Stimulated activated naive CD8-positive, alpha-beta T cell treated with anti-CD3 and anti-CD28 coated beads, Interleukin-15, Interleukin-2, amounts not matched to agents 100 ng/mL and 50 ng/mL, for 24 hours (primary cell): ENCODE data around the gene RGSL1.

Source experiments
- H3K27ac Mint-ChIP-seq: one replicate; pipeline ENCODE4 v1.8.0; 2021; ENCODE audit warnings: mild to moderate bottlenecking, mixed read lengths
- H3K27me3 Mint-ChIP-seq: one replicate; pipeline ENCODE4 v1.8.0; 2021; ENCODE audit warnings: mixed read lengths
- H3K36me3 Mint-ChIP-seq: one replicate; pipeline ENCODE4 v1.8.0; 2021; ENCODE audit warnings: low read depth, mixed read lengths
- H3K4me1 Mint-ChIP-seq: one replicate; pipeline ENCODE4 v1.8.0; 2021; ENCODE audit warnings: low read depth, mixed read lengths
- H3K4me3 Mint-ChIP-seq: one replicate; pipeline ENCODE4 v1.8.0; 2021; ENCODE audit warnings: mild to moderate bottlenecking, mixed read lengths
- H3K9me3 Mint-ChIP-seq: one replicate; pipeline ENCODE4 v1.8.0; 2021; ENCODE audit warnings: mixed read lengths

The RGSL1 gene

DNA sequence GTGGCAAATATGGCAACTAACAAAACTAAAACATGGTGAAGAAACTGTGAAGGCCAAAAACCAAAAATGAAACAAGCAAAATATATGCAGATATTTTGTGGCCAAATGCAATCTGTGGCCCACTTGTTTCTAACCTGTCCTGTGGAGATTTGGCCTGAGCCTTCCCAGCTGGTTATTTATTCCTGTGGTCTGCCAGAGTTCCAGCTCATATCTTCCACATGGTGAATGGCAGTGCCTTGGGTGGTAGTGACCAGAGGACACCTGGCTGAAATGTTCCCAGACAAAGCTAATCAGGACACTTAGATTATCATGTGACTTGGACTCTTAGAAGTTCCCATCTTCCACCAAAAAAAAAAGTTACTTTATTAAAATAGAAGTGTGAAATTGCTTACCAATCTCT, 99.4 kb downstream of the RGSL1 start:
- Mint-ChIP-seq H3K27ac (no peak overlapping the region), H3K27me3 (peaks cover 32% of the 10 kb centered on the region), H3K36me3 (no peaks in the 10 kb centered on the region), H3K4me1 (no peaks in the 10 kb centered on the region), H3K9me3 (no peaks in the 10 kb centered on the region), H3K4me3 (no peak overlapping the region)

DNA sequence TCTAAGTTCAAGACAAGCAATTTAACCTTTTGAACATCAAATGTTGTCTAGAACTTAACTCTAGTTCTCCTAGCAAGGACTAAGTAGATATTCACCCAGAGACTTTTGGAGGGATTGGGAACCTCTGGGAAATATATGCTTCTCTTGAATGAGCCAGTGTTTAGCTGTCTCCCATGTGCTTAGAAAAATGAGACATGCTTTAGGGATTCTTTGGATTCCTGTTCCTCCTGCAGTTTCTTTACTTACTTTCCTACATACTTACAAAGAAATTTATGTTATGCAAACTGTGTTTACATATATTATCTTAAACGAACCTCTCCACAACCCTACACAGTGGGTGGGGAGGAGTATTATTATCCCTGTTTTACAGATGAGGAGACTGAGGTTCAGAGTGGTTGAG, 99.9 kb downstream of the RGSL1 start:
- Mint-ChIP-seq H3K27ac (no peak overlapping the region), H3K9me3 (no peaks in the 10 kb centered on the region), H3K27me3 (peaks cover 27% of the 10 kb centered on the region), H3K4me3 (no peak overlapping the region), H3K4me1 (no peaks in the 10 kb centered on the region), H3K36me3 (no peaks in the 10 kb centered on the region)

- H3K27me3 Mint-ChIP-seq = peaks cover 11% of the 10 kb centered on the region
- no peaks in the 10 kb centered on the region for H3K36me3 Mint-ChIP-seq
- no peaks in the 10 kb centered on the region for H3K4me1 Mint-ChIP-seq
- H3K27ac Mint-ChIP-seq = no peak overlapping the region
- no peak overlapping the region for H3K4me3 Mint-ChIP-seq
- H3K9me3 Mint-ChIP-seq = no peaks in the 10 kb centered on the region
These were observed 102.6 kb downstream of the RGSL1 start for GRCh38 chr1:182552527-182552926.

GRCh38 chr1:182555493-182555892, 105.5 kb downstream of the RGSL1 start:
- Mint-ChIP-seq H3K36me3 (no peaks in the 10 kb centered on the region), H3K9me3 (no peaks in the 10 kb centered on the region), H3K4me1 (no peaks in the 10 kb centered on the region), H3K4me3 (no peak overlapping the region), H3K27me3 (no peaks in the 10 kb centered on the region), H3K27ac (no peak overlapping the region)

DNA sequence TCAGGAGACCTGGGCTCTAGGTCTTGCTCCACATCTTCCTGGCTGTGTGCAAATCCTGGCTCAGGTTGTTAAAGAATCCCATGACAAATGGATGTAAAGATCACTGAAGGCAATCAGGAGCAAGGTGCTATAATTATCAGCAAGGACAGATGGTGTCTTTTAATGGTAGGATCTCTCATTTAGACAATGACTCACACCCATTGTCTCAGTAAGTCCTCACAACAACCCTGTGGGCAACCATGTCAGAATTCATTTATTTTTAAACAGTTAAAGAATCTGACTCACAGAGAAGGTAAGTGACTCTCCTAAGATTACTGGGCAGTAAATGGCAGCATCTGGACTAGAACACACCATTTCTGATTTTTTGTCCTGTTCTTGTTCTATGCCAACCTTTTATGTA, 106.3 kb downstream of the RGSL1 start:
- Mint-ChIP-seq H3K27me3 (no peaks in the 10 kb centered on the region), H3K4me3 (no peak overlapping the region), H3K27ac (no peak overlapping the region), H3K36me3 (no peaks in the 10 kb centered on the region), H3K9me3 (no peaks in the 10 kb centered on the region), H3K4me1 (no peaks in the 10 kb centered on the region)

DNA sequence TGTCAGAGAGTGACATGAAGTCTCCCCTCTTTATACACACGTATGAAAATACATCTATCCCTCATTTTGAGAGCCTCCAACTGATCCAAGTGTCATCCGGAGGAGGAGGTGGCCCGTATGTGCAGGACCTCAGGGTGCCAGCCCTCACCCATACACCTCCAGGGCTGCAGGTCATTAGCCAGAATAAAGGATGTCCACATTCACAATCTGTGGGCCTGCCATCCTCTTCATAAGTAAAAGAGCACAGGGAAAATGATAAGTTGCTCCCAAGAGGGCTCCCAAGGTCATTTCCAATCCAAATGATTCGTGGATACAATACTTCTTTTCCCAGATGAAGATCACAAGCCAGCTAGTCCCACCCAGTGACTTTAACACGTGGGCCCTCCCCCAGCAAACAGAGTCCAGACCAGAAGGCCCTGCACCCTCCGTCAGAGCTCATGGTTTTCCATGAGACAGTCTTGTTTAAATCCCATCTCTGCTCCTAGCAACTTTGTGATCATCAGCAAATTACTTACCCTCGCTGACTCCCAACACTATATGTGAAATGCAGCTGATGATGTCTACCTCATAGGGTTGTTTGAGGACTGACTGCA, 110.5 kb downstream of the RGSL1 start:
- Mint-ChIP-seq H3K36me3 (no peaks in the 10 kb centered on the region), H3K4me3 (no peak overlapping the region), H3K9me3 (no peaks in the 10 kb centered on the region), H3K4me1 (no peaks in the 10 kb centered on the region), H3K27ac (no peak overlapping the region), H3K27me3 (peaks cover 4% of the 10 kb centered on the region)

GRCh38 chr1:182561456-182561855, 111.5 kb downstream of the RGSL1 start:
- Mint-ChIP-seq H3K4me3 (no peak overlapping the region), H3K4me1 (no peaks in the 10 kb centered on the region), H3K27me3 (peaks cover 4% of the 10 kb centered on the region), H3K27ac (no peak overlapping the region), H3K9me3 (no peaks in the 10 kb centered on the region), H3K36me3 (no peaks in the 10 kb centered on the region)

GRCh38 chr1:182563095-182563494, 113.1 kb downstream of the RGSL1 start:
- peaks cover 4% of the 10 kb centered on the region for H3K27me3 Mint-ChIP-seq
- H3K9me3 Mint-ChIP-seq = no peaks in the 10 kb centered on the region
- no peaks in the 10 kb centered on the region for H3K4me1 Mint-ChIP-seq
- no peak overlapping the region for H3K4me3 Mint-ChIP-seq
- H3K36me3 Mint-ChIP-seq = no peaks in the 10 kb centered on the region
- no peak overlapping the region for H3K27ac Mint-ChIP-seq

DNA sequence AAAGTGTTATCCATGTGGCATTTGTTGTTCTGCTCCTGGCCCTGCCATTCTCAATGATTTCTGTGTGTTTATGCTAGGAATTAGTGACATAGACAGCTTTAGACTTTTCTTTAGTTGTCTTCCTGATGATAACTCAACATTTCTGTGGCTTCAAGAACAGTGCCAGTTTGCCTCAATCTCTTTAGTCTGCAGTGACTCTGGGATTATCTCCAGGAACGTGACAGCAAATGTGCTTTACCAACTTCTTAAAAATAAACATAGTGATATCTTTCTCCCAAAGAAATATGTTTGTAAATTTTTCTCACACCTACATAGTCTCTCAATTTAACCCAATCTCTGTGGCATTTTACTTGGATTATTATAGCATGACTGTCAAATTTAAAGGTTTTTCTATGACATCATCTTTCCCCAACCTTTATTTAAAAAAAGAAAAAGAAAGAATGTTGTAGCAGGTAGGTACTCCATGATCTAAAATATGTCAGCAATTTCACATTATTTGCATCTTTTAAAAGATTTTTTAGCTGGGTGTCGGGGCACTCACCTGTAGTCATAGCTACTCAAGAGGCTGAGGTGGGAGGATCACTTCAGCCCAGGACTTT, 114.6 kb downstream of the RGSL1 start:
- peaks cover 4% of the 10 kb centered on the region for H3K27me3 Mint-ChIP-seq
- no peak overlapping the region for H3K4me3 Mint-ChIP-seq
- no peak overlapping the region for H3K27ac Mint-ChIP-seq
- no peaks in the 10 kb centered on the region for H3K9me3 Mint-ChIP-seq
- H3K4me1 Mint-ChIP-seq = no peaks in the 10 kb centered on the region
- H3K36me3 Mint-ChIP-seq = no peaks in the 10 kb centered on the region

GRCh38 chr1:182565537-182565936, 115.6 kb downstream of the RGSL1 start:
- Mint-ChIP-seq H3K36me3 (no peaks in the 10 kb centered on the region), H3K4me3 (no peak overlapping the region), H3K27ac (no peak overlapping the region), H3K4me1 (no peaks in the 10 kb centered on the region), H3K27me3 (peaks cover 4% of the 10 kb centered on the region), H3K9me3 (no peaks in the 10 kb centered on the region)

DNA sequence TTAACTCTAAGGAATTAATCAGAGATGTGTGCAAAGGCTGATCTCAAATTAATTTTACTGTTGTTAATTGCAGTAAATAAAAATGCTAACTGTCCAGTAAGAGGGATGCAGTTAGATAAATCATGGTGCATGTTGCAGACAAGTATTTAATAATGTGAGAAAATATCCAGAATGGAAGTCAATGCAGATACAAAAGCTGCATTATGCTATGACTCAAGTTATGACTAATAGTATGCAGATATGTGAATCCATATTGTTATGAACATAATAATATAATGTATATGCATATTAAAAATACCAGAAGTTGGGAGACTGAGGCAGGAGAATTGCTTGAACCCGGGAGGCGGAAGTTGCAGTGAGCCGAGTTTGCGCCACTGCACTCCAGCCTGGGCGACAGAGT, 117.7 kb downstream of the RGSL1 start:
- H3K9me3 Mint-ChIP-seq = no peaks in the 10 kb centered on the region
- no peaks in the 10 kb centered on the region for H3K4me1 Mint-ChIP-seq
- no peak overlapping the region for H3K4me3 Mint-ChIP-seq
- H3K27me3 Mint-ChIP-seq = peaks cover 4% of the 10 kb centered on the region
- H3K36me3 Mint-ChIP-seq = no peaks in the 10 kb centered on the region
- no peak overlapping the region for H3K27ac Mint-ChIP-seq

DNA sequence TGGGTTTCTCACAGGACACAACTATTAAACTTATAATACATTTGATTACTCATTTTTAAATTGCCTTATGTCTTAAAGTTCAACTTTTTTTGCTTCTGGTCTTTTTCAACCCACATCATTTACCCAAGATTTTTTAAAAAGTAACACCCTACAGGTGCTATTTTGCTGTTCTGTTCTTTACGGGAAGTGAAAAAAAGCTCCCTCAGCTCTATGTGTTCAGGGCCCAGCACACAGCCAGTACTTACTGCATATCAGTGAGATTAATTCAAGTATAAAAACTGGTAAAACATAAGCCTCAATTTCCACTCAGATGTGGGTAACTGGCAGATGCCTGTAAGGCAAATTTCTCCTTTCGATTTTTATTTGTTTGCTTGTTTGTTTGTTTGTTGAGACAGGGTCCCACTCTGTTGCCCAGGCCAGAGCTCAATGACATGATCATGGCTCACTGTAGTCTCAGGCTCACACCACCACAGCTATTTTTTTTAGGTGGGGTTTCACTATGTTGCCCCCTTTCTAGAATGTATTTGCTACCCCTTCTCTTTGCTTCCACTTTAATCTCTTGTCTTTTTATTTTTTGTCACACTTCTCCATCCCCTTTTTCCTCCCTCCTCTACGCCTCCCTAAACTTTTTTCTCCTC, 118.8 kb downstream of the RGSL1 start:
- H3K4me3 Mint-ChIP-seq = no peak overlapping the region
- peaks cover 4% of the 10 kb centered on the region for H3K27me3 Mint-ChIP-seq
- H3K36me3 Mint-ChIP-seq = peaks cover 5% of the 10 kb centered on the region
- no peaks in the 10 kb centered on the region for H3K4me1 Mint-ChIP-seq
- H3K9me3 Mint-ChIP-seq = no peaks in the 10 kb centered on the region
- no peak overlapping the region for H3K27ac Mint-ChIP-seq

GRCh38 chr1:182569939-182570610, 120.1 kb downstream of the RGSL1 start:
- peaks cover 10% of the 10 kb centered on the region for H3K36me3 Mint-ChIP-seq
- H3K27ac Mint-ChIP-seq = no peak overlapping the region
- H3K4me1 Mint-ChIP-seq = no peaks in the 10 kb centered on the region
- no peak overlapping the region for H3K4me3 Mint-ChIP-seq
- no peaks in the 10 kb centered on the region for H3K9me3 Mint-ChIP-seq
- peaks cover 4% of the 10 kb centered on the region for H3K27me3 Mint-ChIP-seq

DNA sequence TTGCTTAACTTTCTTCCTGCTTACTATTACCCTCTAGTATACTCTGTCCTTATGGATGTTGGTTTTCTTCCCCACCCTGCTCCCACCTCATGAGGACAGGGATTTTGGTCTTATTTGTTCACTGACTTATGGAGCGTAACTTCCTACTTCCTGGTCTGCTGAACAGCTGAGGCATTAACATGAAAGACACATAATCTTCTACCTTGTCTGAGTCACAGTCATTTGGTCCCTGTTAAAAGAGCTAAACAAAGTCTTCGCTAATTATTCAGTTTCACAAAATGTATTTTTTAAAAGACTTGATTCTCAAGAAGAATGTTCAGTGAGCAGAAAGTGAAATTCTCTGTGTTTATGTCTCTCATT, 120.6 kb downstream of the RGSL1 start:
- H3K4me1 Mint-ChIP-seq = no peaks in the 10 kb centered on the region
- peaks cover 14% of the 10 kb centered on the region for H3K36me3 Mint-ChIP-seq
- no peak overlapping the region for H3K4me3 Mint-ChIP-seq
- H3K27me3 Mint-ChIP-seq = no peaks in the 10 kb centered on the region
- no peak overlapping the region for H3K27ac Mint-ChIP-seq
- no peaks in the 10 kb centered on the region for H3K9me3 Mint-ChIP-seq

DNA sequence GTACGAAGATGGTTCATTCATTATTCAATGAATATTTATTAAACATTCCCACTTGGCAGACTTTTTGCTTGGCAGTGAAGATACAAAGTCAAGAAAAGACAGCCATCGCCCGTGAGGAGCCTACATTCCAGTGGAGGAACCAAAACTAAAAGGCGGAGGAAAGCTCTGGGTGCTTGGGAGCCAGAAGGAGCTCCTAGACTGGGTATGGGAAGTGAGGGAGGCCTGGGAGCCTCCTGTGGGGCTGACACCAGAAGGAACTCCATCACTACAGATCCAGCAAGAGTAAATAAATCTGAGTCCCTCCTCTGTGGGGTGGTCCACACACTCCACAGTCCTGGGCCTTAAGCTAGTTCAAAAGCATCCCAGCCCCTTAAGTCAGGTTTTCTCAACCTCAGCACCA, 124.2 kb downstream of the RGSL1 start:
- no peaks in the 10 kb centered on the region for H3K9me3 Mint-ChIP-seq
- H3K4me3 Mint-ChIP-seq = no peak overlapping the region
- no peak overlapping the region for H3K27ac Mint-ChIP-seq
- H3K27me3 Mint-ChIP-seq = no peaks in the 10 kb centered on the region
- peaks cover 34% of the 10 kb centered on the region for H3K36me3 Mint-ChIP-seq
- no peaks in the 10 kb centered on the region for H3K4me1 Mint-ChIP-seq
